ENCODE results near the gene COL4A3. TPM values are rescaled to one million over a fixed set of nuclear protein-coding genes. Genes with fewer than 3 reads are reported as not detected.

The COL4A3 gene
- total and polyA plus RNA-seq, 9 of the 15 experiments (the other 6 are each of a cell fraction or from before 2014, with no cell fraction given): not detected

GRCh38 chr2:227221120-227221519 lies 56.7 kb downstream of the COL4A3 start:
- WGBS (ENCODE audit: insufficient coverage, low coverage, missing lambda C conversion rate): 0% methylated on average over 1 of the region's 1 CpG

More at GRCh38 chr2:227221120-227221519, 56.7 kb downstream of the COL4A3 start:
- no peak overlapping the region for H3K9ac ChIP-seq (ENCODE audit: insufficient read depth in 1 of 2, low read depth in 2 of 2, low read length in 2 of 2)
- no TSS peak for BruUV-seq (replicated peaks)
- no peaks in the 10 kb centered on the region for H3K79me2 ChIP-seq (ENCODE audit: control insufficient read depth, insufficient read depth, low read length)
- H3K27ac ChIP-seq (ENCODE audit: extremely low read depth, low read depth, low read length): no peak overlapping the region
- H3K4me3 ChIP-seq: no peak overlapping the region
- ATAC-seq (no peak), FAIRE-seq (no peak), DNase-seq (ENCODE audit: extremely low read depth in 1 of 4, low spot score in 3 of 4) (no peak)
- H3K27me3 ChIP-seq (ENCODE audit: control insufficient read depth in 2 of 2, insufficient read depth in 2 of 2, low read length in 2 of 2): no peaks in the 10 kb centered on the region
- H3K4me1 ChIP-seq (replicated peaks in 1 of 2; ENCODE audit: control insufficient read depth in 2 of 2, insufficient read depth in 2 of 2, low read length in 2 of 2): no peaks in the 10 kb centered on the region
- in situ Hi-C loops (cut with MboI) (no loop called here), intact Hi-C loops (cut with micrococcal nuclease) (no loop called here)
- no peak for TF ChIP-seq U2AF2 (optimal IDR thresholded peaks at IDR 0.05; ENCODE audit: low read depth, low read length)
- TF ChIP-seq AFF1 (IDR thresholded peaks at IDR 0.05; ENCODE audit: low read depth in 1 of 2, partially characterized antibody in 2 of 2): peak in 1 of 2 experiments; percentile 85
- no peak for TF ChIP-seq ZZZ3 (IDR thresholded peaks at IDR 0.05)
- TF ChIP-seq HCFC1 (IDR thresholded peaks at IDR 0.05; ENCODE audit: low read depth, low read length): 0 out of 2 replicates have a peak, but pooled peaks have one; percentile 21
- TF ChIP-seq FOXO4 (CRISPR knock-in tag; IDR thresholded peaks at IDR 0.05): no peak
- TF ChIP-seq PTRF (tag; IDR thresholded peaks at IDR 0.05): no peak
- no peak for TF ChIP-seq RBBP5 (IDR thresholded peaks at IDR 0.05; ENCODE audit: borderline replicate concordance, insufficient read depth, low read length, poor library complexity, severe bottlenecking)
- H2AFZ ChIP-seq (ENCODE audit: low read depth, low read length): no peak overlapping the region
- no peaks in the 10 kb centered on the region for H3K9me3 ChIP-seq (replicated peaks; ENCODE audit: control insufficient read depth, insufficient read depth, low read depth, low read length)
- no peaks in the 10 kb centered on the region for H3K36me3 ChIP-seq (ENCODE audit: control insufficient read depth, insufficient read depth, low read length)
- ChIA-PET POLR2A (interaction anchor here (0.9 kb wide), 1 partner anchor 17 kb away, joined by 4 read pairs; no protein-coding TSS in a partner anchor), CTCF (ENCODE audit: low intra/inter-chr PET ratio) (no interaction called here)
- H3K9me1 ChIP-seq (ENCODE audit: control insufficient read depth, insufficient read depth, low read length): no peaks in the 10 kb centered on the region
- no peak overlapping the region for H3K4me2 ChIP-seq (ENCODE audit: insufficient read depth, low read length)
- H4K20me1 ChIP-seq (replicated peaks; ENCODE audit: control insufficient read depth, insufficient read depth, low read length): no peaks in the 10 kb centered on the region

Data from K562 (cell line).